GM12801 (cell line): ENCODE measurements around the gene MCCC2.

Experiments used
- TF ChIP-seq, protein P1 (sequence below): IDR thresholded peaks from one replicate; pipeline ENCODE4 v1.5.1; 2011; ENCODE audit warnings: control low read depth; ENCODE audit not compliant: insufficient read length; ENCODE audit errors: extremely low read depth

Gene MCCC2

DNA sequence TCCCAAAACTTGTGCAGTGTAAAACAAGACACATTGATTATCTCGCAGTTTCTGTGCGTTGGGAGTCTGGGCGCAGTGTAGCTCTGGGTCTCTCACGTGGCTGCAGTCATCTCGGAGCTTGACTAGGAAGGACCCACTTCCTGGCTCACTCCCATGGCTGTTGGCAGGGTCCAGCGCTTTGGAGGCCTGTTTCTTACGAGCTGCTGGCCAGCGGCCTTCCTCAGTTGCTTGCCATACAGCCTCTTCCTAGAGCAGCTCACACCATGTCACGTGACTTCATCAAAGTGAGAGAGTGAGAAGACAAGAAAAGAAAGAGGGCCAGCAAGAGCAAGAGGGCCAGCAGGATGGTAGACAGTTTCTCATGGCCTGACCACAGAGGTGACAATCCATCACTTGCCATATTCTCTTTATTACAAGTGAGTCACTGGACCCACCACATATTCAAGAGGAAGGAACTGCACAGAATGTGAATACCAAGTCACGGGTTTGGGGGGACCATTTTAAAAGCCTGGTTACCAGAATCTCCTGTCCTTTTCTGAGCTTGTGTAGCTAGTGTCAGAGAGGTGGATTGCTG lies 36.2 kb downstream of the MCCC2 start:
- TF ChIP-seq, protein P1, sequence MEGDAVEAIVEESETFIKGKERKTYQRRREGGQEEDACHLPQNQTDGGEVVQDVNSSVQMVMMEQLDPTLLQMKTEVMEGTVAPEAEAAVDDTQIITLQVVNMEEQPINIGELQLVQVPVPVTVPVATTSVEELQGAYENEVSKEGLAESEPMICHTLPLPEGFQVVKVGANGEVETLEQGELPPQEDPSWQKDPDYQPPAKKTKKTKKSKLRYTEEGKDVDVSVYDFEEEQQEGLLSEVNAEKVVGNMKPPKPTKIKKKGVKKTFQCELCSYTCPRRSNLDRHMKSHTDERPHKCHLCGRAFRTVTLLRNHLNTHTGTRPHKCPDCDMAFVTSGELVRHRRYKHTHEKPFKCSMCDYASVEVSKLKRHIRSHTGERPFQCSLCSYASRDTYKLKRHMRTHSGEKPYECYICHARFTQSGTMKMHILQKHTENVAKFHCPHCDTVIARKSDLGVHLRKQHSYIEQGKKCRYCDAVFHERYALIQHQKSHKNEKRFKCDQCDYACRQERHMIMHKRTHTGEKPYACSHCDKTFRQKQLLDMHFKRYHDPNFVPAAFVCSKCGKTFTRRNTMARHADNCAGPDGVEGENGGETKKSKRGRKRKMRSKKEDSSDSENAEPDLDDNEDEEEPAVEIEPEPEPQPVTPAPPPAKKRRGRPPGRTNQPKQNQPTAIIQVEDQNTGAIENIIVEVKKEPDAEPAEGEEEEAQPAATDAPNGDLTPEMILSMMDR, result no peak

DNA sequence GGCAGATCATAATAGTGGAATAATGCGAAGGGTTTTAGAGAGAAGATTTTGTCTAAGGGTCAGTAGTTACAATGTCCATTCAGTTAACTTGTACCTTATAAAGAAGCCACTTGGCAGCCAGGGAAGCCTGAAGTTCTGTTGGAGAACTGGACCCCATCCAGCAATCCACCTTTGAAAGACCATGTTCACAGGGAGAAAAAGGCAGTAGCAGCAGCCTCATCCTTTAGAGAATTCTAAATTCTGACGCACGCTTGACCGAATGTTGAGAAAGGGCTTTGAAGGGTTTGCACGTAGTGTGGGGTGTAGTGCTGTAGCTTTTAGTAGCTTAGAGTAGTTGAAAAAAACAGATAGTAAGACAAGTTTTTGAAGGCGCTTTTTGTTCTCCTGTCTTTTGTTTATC lies 42.8 kb downstream of the MCCC2 start:
- TF ChIP-seq, protein P1, result no peak

DNA sequence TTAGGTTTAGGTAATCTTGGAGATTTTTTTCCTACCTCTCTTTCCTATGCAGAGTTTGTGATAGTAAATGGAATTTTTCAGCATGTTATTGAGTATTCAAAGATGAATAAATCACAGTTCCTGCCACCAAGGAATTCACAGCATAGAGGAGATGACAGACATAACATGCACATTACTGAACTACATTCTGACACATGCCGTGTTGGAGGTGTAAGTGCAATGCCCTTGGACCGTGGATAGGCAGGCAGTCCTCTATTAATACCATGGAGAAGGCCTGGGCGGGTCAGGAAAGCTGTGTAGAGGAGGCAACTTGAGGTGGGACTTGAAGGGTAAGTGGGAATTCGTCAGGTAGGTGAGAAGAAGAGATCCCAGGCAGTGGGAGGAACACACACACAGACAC lies 43.9 kb downstream of the MCCC2 start:
- TF ChIP-seq, protein P1, result no peak

DNA sequence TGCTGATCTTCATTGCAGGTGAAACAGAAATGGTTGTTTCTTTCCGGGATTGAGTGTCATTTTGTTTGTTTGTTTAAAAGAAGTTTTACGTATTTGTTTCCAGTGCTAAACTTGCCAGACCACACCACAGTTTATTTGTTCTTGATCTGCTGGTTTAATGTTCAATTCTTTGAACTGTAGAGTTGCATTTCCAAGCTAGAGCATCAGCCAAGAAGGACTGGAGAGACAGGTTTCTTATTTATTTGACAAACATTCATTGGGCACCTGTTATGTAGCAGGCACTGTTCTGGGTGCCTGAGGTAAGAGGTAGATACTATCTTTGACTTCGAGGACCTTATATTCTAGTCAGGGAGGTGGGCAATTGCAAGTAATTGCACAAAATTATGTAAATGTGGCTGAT lies 45.0 kb downstream of the MCCC2 start:
- TF ChIP-seq, protein P1, result no peak

DNA sequence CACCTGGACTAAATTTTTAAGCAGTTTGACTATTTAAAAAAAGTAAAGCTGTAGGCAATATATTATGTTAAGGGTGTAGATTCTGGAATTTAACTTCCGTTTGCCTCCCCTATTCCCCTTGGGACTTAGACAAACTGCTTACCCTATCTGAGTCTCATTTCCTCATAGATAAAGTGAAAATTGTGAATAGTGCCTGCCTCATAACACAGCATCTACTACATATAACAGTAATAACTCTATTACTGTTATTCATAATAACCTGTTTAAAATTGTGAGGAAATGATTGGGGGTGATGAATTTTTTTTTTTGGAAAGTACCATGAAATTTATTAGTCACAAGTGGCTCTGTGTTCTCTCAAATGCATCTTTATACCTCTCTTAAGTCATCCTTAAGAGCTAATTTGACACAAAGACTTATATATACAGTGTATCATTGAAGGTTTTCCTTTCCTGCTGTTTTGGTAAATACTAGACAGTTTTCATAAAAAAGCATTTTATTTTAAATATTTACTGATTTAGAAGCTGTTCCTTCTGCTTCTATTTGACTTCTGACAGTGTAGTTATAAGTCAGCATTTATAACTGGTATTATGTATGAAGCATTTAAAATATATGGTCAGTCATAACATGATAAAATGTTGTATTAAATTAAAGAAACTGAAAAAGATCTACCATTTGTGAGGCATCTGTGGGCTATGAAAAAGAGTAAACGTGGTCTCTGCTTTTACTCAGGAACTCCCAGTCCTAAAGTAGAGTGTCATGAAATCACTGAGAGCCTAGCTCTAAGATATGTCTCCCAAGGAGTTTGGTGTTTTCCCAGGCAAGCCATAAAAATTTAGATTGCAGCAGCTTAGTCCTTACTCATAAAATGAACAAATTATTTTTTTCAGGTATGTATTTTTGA lies 46.4 kb downstream of the MCCC2 start:
- TF ChIP-seq, protein P1, result no peak

DNA sequence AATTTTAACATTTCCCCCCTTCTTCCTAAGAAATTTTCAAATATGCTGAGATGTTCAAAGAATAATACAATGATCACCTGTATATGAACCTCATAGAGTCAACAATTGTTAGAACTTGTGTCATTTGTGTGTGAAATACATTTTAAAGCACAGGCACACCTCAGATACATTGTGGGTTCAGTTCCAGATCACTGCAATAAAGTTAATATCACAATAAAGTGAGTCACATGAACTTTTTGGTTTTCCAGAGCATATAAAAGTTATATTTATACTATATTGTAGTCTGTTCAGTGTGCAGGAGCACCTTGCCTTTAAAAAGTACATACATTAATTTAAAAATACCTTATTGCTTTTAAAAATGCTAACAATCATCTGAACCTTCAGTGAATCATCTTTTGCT lies 50.0 kb downstream of the MCCC2 start:
- TF ChIP-seq, protein P1, result no peak

DNA sequence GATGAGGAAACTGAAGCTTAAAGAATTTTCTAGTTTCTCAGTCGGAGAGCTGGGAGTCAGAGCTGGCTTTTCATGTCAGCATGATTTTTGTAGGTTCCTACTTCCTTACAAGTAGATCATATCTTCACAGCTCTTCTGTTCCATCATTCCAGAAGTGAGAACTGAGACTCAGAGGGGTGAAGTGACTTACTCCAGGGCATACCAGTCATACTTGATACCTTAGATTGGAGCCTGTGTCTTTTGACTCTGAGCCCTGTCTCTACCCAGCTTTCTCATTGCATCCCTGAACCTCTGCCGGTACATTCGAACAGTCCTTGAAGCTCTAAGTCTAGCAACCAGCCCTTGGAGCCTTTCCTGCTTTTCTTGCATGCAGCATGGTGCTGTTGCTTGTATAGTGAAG lies 53.3 kb downstream of the MCCC2 start:
- TF ChIP-seq, protein P1, result no peak
